GM12878 (cell line): Measurements from ENCODE around the gene BUB1B. TPM values are rescaled to one million over a fixed set of nuclear protein-coding genes. Genes with fewer than 3 reads are reported as not detected.
A peak's percentile ranks its signal among the peaks of the same experiment; 100 is the strongest.

Experiments
- BHLHE40 ChIP-seq, 2 experiments: fragments of 450-650 bp in 1 of 2; IDR thresholded peaks; 2 replicates each; pipeline ENCODE4 v1.6.1; 2011 to 2017; ENCODE audit warnings: low read depth in 2 of 2, borderline replicate concordance in 1 of 2, improper control_type of control experiment in 1 of 2, low read length in 1 of 2, mild to moderate bottlenecking in 1 of 2
- CEBPZ ChIP-seq: fragments of 150-350 bp; IDR thresholded peaks from 2 replicates; pipeline ENCODE4 v1.6.1; 2016; ENCODE audit warnings: low read depth, low read length
- E4F1 ChIP-seq: fragments of 450-650 bp; IDR thresholded peaks from 2 replicates; pipeline ENCODE4 v1.6.1; 2018; ENCODE audit warnings: borderline replicate concordance, mild to moderate bottlenecking; ENCODE audit not compliant: partially characterized antibody
- EGR1 ChIP-seq, 2 experiments: IDR thresholded peaks; 1 replicate in 1 of 2; 2 replicates in 1 of 2; pipeline ENCODE4 v1.6.1; 2011 to 2012; ENCODE audit warnings: low read depth in 2 of 2, low read length in 2 of 2, borderline replicate concordance in 1 of 2, mild to moderate bottlenecking in 1 of 2, moderate library complexity in 1 of 2
- ETV6 ChIP-seq, 2 experiments: fragments of 450-650 bp in 1 of 2; IDR thresholded peaks in 1 of 2; conservative IDR thresholded peaks in 1 of 2; 2 replicates each; pipeline ENCODE4 v1.6.1; 2014; ENCODE audit warnings: antibody characterized with exemption in 1 of 2, borderline replicate concordance in 1 of 2, low read depth in 1 of 2, mild to moderate bottlenecking in 1 of 2, moderate library complexity in 1 of 2
- HCFC1 ChIP-seq: fragments of 150-350 bp; IDR thresholded peaks from 2 replicates; pipeline ENCODE4 v1.6.1; 2014; ENCODE audit warnings: low read length
- IRF4 ChIP-seq: IDR thresholded peaks from 2 replicates; pipeline ENCODE4 v1.6.1; 2011; ENCODE audit warnings: low read depth, low read length
- JUND ChIP-seq: IDR thresholded peaks from 2 replicates; pipeline ENCODE4 v1.6.1; 2012; ENCODE audit warnings: low read depth, mild to moderate bottlenecking, low read length, improper control_type of control experiment, moderate library complexity
- KDM1A ChIP-seq: fragments of 200-600 bp; sonication (generic); IDR thresholded peaks from 2 replicates; pipeline ENCODE4 v1.6.1; 2016; ENCODE audit warnings: borderline replicate concordance
- MLLT1 ChIP-seq: fragments of 450-650 bp; IDR thresholded peaks from 2 replicates; pipeline ENCODE4 v1.6.1; 2016; ENCODE audit warnings: mild to moderate bottlenecking
- NFYA ChIP-seq: IDR thresholded peaks from 2 replicates; pipeline ENCODE4 v1.6.1; 2011; ENCODE audit warnings: low read depth, mild to moderate bottlenecking, low read length, improper control_type of control experiment, borderline replicate concordance
- POLR2AphosphoS5 ChIP-seq: IDR thresholded peaks from 2 replicates; pipeline ENCODE4 v1.6.1; 2011; ENCODE audit warnings: mild to moderate bottlenecking, low read length, inconsistent platforms
- RELA ChIP-seq: fragments of 450-650 bp; IDR thresholded peaks from 2 replicates; pipeline ENCODE4 v1.8.0; 2014; ENCODE audit warnings: borderline replicate concordance; ENCODE audit not compliant: partially characterized antibody
- SREBF1 ChIP-seq: IDR thresholded peaks from 2 replicates; pipeline ENCODE4 v1.6.1; 2012; ENCODE audit warnings: mild to moderate bottlenecking, low read length
- ZBTB11 ChIP-seq: fragments of 450-650 bp; formaldehyde crosslinking; IDR thresholded peaks from 2 replicates; pipeline ENCODE4 v1.5.0; 2022; ENCODE audit warnings: mild to moderate bottlenecking, missing genetic modification characterization
- ZSCAN29 ChIP-seq: fragments of 450-650 bp; IDR thresholded peaks from 2 replicates; pipeline ENCODE4 v1.6.1; 2017; ENCODE audit warnings: mild to moderate bottlenecking, moderate library complexity
- polyA plus RNA-seq, 11 experiments: library from polyadenylated mRNA; depleted of rRNA in 4 of 11; unstranded in 6 of 11; stranded (reverse) in 5 of 11; fragments of >200 nt; fragmentation: Nextera tagmentation in 4 of 11; fragmentation: Illumina TruSeq in 1 of 11; extraction: Ambion mirVana in 4 of 11; extraction: Trizol in 1 of 11; gene quantifications; 1 replicate in 1 of 11; 2 replicates in 10 of 11; pipeline versions ENCODE4 v1.2.1 to v1.2.3, GENCODE V29; 2011 to 2016; ENCODE audit warnings: inconsistent platforms in 2 of 11, missing spikeins in 2 of 11, low read depth in 1 of 11
- total RNA-seq, 4 experiments: library from RNA; depleted of rRNA in 3 of 4; stranded (reverse); fragments of >200 nt in 3 of 4; fragmentation: Illumina TruSeq in 1 of 4; extraction: Trizol in 1 of 4; gene quantifications; 2 replicates each; pipeline versions ENCODE4 v1.2.1 to v1.2.3, GENCODE V29; 2013 to 2021

The BUB1B gene
- total and polyA plus RNA-seq, 10 of the 15 experiments (the other 5 are each of a cell fraction or from before 2014, with no cell fraction given), result 29.1 to 98.6 (median 77.3) TPM

GRCh38 chr15:40160689-40161688 is at the start of gene BUB1B (continued):
- TF ChIP-seq E4F1 (no peak), MLLT1 (0 out of 2 replicates have a peak, but pooled peaks have one; percentile 52), ZBTB11 (no peak), KDM1A (no peak), CEBPZ (no peak), EGR1 (IDR thresholded peaks at IDR 0.05; ENCODE audit: borderline replicate concordance in 1 of 2, low read depth in 2 of 2, low read length in 2 of 2) (peak in 1 of 2 experiments; percentile 86; a peak in 1 of 3 replicates), ETV6 (conservative IDR thresholded peaks at IDR 0.05 in 1 of 2, IDR thresholded peaks at IDR 0.05 in 1 of 2; ENCODE audit: borderline replicate concordance in 1 of 2, low read depth in 1 of 2) (no peak), BHLHE40 (IDR thresholded peaks at IDR 0.05; ENCODE audit: borderline replicate concordance in 1 of 2, low read depth in 2 of 2, low read length in 1 of 2) (peak; percentile 37 to 83; a peak in 2 of 4 replicates), SREBF1 (peak; percentile 90), ZSCAN29 (no peak), HCFC1 (peak; percentile 100), NFYA (no peak), RELA (no peak), JUND (no peak), POLR2AphosphoS5 (peak; percentile 79), IRF4 (0 out of 2 replicates have a peak, but pooled peaks have one; percentile 31)
